ENCODE results near the gene C12orf56. TPM values are rescaled to one million over a fixed set of nuclear protein-coding genes. Genes with fewer than 3 reads are reported as not detected.
"Not testable (repeated sequence)": the region's sequence is repeated elsewhere in the genome, so short reads cannot be mapped to it uniquely, and the experiment has no call there.

C12orf56 gene
- total RNA-seq, 2 experiments from 2014 or later: not detected

DNA sequence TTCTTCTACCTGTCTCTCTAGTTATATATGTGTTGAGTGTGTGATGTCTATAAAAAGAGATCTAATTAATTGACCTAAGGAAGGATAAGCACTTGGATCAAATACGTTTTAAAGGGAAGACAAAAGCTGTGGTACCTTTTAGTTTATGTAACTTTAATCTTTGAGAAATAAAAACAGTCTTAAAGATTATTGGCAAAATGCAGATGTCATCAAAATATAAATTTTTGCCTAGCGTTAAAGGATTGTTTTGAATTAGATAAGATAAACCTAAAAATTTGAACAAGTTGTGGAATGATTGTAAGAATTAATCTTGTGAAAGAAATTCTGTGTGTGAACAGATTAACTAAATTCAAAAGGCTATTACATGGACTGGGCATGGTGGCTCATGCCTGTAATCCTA, 42.9 kb downstream of the C12orf56 start:
- DNase-seq: no peak
- H3K36me3 Mint-ChIP-seq: peaks cover 2% of the 10 kb centered on the region

DNA sequence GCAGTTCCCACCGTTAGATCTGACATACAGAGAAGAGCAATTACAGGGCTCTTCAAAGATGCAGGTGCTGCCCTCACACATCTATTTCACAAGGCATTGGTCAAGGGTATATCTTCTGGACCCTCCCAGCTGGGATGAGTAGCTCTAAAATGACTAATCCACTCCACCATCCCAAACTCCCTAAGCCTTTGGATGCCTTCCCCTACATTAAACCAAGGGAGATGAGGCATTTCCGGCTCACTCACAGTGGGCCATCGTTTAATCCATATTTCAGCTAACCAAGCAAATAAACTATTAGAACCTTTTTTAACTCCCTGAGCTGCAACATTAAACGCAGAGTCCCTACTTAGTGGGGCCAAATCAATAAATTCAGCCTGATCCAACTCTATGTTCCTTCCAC, 45.9 kb downstream of the C12orf56 start:
- H3K9me3 Mint-ChIP-seq: peaks cover 14% of the 10 kb centered on the region

More for the DNA sequence above, 42.9 kb downstream of the C12orf56 start:
- H3K4me3 Mint-ChIP-seq: no peak overlapping the region
- no peaks in the 10 kb centered on the region for H3K4me1 Mint-ChIP-seq
- H3K9me3 Mint-ChIP-seq: peaks cover 14% of the 10 kb centered on the region
- H3K27ac Mint-ChIP-seq: no peak overlapping the region
- no peaks in the 10 kb centered on the region for H3K27me3 Mint-ChIP-seq

DNA sequence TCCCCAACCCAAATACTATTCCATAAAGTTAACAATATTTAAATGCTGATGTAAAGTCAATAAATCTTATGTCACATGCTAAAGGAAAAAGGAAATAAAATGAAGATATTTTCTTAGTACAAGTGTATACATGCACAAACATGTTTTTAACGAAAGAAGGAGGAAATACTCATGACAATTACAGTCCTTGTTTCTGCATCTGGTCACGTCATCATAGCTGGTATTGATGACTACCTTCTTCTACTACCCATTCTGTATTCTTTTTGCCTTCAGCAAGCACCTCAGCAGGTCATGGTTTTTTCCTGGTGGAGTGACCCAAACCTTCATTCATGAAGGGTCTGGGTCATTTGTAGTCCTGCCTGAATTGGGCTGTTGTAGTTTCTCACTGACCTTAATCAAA, 50.0 kb downstream of the C12orf56 start:
- H3K27me3 Mint-ChIP-seq, H3K27ac Mint-ChIP-seq, H3K36me3 Mint-ChIP-seq, H3K4me3 Mint-ChIP-seq, H3K4me1 Mint-ChIP-seq, H3K9me3 Mint-ChIP-seq, DNase-seq: not testable (repeated sequence)

More for the DNA sequence above, 45.9 kb downstream of the C12orf56 start:
- H3K27ac Mint-ChIP-seq, H3K36me3 Mint-ChIP-seq, H3K4me3 Mint-ChIP-seq, DNase-seq, H3K27me3 Mint-ChIP-seq, H3K4me1 Mint-ChIP-seq: not testable (repeated sequence)

DNA sequence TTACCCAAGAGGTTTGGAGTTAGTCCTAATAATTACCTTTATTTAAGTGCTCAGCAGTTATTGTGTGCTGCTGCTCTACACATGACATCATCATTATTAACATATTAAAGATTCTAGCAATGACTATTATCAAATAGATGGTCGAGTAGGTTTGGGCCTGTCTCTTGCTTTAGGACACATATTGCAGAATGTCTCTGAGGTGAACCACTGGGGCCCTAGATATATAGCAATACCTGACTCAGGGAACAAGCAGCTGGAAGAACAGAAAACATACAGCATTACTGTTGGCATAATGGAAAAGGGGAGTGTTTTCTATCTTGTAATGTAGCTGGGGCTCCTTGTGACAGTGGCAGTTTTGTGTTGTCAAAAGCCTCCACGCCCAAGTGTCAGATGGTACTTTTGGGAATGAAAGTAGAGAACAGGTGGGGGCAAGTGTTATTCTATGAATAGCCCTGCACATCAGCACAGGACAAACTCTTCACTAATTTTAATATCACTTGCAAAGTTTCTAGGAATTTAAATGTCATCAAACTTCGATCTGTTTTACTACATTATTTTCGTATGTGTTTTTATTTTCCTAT, 54.6 kb downstream of the C12orf56 start:
- peaks cover 1% of the 10 kb centered on the region for H3K36me3 Mint-ChIP-seq
- peaks cover 7% of the 10 kb centered on the region for H3K9me3 Mint-ChIP-seq
- no peak overlapping the region for H3K4me3 Mint-ChIP-seq
- DNase-seq: no peak
- H3K27me3 Mint-ChIP-seq: no peaks in the 10 kb centered on the region
- no peak overlapping the region for H3K27ac Mint-ChIP-seq
- peaks cover 3% of the 10 kb centered on the region for H3K4me1 Mint-ChIP-seq

DNA sequence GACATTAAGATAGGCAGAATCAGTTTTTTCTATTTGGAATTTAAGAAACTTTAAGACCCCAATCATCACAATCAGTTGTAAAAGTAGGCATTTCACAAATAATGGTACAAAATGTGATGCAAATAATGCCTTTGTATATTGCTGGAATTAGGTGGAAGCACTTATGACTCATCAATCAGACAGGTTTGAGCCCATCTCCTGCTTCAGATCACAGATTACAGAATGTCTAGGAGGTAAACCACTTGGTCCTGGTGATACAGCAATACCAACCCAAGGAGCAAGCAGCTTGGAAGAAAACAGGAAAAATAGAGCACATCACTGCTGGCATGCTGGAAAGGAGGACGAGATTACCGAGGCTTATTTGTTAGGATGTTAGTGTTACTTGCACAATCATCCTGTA, 57.6 kb downstream of the C12orf56 start:
- Mint-ChIP-seq H3K4me3 (no peak overlapping the region), H3K9me3 (no peaks in the 10 kb centered on the region), H3K27ac (no peak overlapping the region), H3K36me3 (no peaks in the 10 kb centered on the region), H3K27me3 (no peaks in the 10 kb centered on the region), H3K4me1 (peaks cover 3% of the 10 kb centered on the region)
- no peak for DNase-seq

DNA sequence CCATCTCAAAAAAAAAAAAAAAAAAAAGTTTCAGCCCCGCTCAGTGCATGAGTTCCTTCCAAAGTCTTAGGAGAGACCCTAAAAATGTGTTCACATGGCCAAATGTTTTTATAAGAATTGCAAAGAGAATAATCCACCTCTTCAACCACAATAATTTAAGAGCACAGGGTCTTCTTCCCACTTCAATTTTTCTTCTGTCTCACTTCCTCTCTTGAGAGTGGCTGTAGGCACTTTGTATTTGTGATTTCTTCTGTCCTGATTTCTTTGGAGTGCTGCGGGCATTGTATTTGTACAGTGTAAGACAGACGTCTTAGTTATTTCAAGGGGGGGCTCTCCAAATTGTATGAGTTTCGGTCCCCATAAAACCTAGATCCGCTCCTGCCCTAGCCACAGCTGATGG, 58.3 kb downstream of the C12orf56 start:
- H3K27ac Mint-ChIP-seq: no peak overlapping the region
- H3K36me3 Mint-ChIP-seq: no peaks in the 10 kb centered on the region
- no peak for DNase-seq
- H3K4me1 Mint-ChIP-seq: peaks cover 3% of the 10 kb centered on the region
- no peak overlapping the region for H3K4me3 Mint-ChIP-seq
- H3K9me3 Mint-ChIP-seq: no peaks in the 10 kb centered on the region
- no peaks in the 10 kb centered on the region for H3K27me3 Mint-ChIP-seq

DNA sequence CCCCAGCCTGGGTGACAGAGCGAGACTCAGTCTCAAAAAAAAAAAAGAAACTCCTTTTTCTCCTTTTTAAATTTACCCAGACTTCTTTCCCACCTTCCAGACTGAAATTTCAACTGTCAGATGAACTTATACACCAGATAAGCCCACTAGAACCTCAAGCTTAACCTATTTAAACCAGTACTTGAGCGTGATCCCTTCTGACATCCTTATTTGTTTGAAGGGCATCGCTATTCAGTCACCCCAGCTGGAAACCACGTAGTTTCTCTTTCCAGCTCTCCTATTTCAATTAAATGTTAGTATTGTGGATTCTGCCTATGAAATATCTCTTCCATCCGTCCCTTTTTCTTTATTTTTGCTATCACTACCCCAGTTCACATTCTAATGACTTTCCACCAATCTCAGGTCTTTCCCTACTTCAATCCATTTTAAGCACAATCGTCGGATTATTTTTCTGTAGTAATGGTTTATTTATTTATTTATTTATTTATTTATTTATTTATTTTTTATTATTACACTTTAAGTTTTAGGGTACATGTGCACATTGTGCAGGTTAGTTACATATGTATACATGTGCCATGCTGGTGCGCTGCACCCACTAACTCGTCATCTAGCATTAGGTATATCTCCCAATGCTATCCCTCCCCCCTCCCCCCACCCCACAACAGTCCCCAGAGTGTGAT, 61.4 kb downstream of the C12orf56 start:
- H3K4me1 Mint-ChIP-seq, H3K36me3 Mint-ChIP-seq, H3K4me3 Mint-ChIP-seq, H3K27me3 Mint-ChIP-seq, H3K9me3 Mint-ChIP-seq, DNase-seq, H3K27ac Mint-ChIP-seq: not testable (repeated sequence)

DNA sequence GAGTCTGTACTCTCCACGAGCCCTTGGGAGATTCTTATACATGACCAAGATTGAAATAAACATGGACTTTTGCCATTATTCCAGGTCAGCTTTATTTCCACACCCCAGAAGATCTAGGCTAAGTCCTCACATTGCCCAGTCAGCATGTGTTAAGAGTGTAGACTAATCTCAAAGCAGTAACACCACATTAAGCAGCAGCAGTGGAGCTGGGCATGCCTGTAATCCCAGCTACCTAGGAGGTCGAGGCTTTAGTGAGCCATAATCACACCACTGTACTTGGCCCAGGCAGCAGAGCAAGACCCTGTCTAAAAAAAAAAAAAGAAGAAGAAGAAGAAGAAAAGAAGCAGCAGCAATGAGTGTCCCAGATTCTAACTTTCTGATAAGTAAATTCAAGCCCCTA, 65.5 kb downstream of the C12orf56 start:
- DNase-seq: no peak
- Mint-ChIP-seq H3K36me3 (peaks cover 1% of the 10 kb centered on the region), H3K9me3 (no peaks in the 10 kb centered on the region), H3K27me3 (no peaks in the 10 kb centered on the region), H3K4me3 (no peak overlapping the region), H3K27ac (no peak overlapping the region), H3K4me1 (no peaks in the 10 kb centered on the region)

DNA sequence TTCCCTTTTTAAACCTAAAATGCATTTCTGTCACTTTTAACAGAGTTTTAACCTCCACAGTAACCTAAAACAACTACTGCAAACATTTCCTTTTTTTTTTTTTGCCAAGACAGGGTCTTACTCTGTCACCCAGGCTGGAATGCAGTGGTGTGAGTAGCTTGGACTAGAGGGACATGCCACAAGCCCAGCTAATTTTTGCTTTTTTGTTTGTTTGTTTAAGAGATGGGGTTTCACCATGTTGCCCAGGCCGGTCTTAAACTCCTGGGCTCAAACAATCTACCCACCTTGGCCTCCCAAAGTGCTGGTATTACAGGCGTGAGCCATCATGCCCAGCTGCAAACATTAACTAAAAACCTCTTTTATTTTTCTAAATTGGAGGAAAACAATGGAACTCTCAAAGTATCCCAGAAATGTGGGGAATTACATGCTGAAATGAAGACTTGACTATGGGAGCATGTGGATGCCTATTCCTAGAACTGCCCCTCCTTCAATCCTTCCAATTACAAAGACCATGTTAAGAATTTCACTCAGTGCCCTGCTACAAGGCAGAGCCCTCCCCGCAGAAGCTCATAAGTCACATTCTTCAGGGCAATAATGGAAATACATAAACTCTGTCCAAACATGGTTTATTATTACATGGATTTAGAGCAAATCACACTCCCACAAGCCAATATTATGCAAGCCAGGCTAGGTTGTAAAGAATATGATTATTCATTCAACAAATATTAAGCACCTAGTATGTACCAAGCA, 66.9 kb downstream of the C12orf56 start:
- no peak overlapping the region for H3K27ac Mint-ChIP-seq
- no peak for DNase-seq
- no peak overlapping the region for H3K4me3 Mint-ChIP-seq
- no peaks in the 10 kb centered on the region for H3K4me1 Mint-ChIP-seq
- no peaks in the 10 kb centered on the region for H3K9me3 Mint-ChIP-seq
- no peaks in the 10 kb centered on the region for H3K27me3 Mint-ChIP-seq
- H3K36me3 Mint-ChIP-seq: peaks cover 1% of the 10 kb centered on the region

DNA sequence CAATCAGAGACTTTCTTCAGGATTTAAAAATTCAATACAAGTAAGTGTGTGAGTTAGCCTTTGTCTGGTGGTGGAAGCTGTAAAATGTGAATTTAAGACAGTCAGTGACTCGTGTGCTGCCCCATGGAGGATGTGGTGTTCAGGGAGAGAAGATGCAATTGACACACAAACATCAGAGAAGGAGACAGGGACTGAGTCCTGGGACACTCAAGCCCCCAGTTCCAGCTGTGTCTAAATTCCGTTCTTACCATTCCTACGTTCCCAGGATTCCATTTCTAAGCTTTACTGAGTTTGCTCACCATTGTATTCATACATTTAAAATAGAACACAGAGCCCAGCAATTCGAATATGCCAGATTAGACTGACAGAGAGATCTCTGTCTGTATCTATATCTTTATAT, 67.6 kb downstream of the C12orf56 start:
- Mint-ChIP-seq H3K4me1 (no peaks in the 10 kb centered on the region), H3K27me3 (no peaks in the 10 kb centered on the region), H3K9me3 (no peaks in the 10 kb centered on the region), H3K36me3 (peaks cover 1% of the 10 kb centered on the region), H3K4me3 (no peak overlapping the region), H3K27ac (no peak overlapping the region)
- DNase-seq: no peak

DNA sequence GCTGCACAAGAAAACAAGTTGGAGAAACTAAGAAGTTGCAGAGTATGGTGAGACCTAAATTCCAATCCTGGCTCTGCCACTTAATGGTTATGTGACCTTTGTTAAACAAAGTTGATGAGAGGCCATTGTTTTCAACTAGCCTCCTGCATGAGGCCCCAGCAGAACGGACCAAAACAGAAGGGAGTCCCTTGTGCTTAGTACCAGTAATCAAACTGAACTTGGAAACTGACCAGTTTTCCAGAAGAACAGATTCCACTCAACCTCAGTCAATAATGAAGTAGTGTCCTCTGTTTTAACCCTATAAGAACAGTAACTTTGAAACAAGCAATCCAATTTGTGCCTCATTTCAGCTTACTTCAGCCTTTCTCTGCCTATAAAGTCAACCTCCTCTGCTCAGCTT, 69.9 kb downstream of the C12orf56 start:
- Mint-ChIP-seq H3K4me1 (no peaks in the 10 kb centered on the region), H3K27ac (no peak overlapping the region), H3K9me3 (no peaks in the 10 kb centered on the region), H3K4me3 (no peak overlapping the region), H3K27me3 (no peaks in the 10 kb centered on the region), H3K36me3 (peaks cover 1% of the 10 kb centered on the region)
- no peak for DNase-seq

DNA sequence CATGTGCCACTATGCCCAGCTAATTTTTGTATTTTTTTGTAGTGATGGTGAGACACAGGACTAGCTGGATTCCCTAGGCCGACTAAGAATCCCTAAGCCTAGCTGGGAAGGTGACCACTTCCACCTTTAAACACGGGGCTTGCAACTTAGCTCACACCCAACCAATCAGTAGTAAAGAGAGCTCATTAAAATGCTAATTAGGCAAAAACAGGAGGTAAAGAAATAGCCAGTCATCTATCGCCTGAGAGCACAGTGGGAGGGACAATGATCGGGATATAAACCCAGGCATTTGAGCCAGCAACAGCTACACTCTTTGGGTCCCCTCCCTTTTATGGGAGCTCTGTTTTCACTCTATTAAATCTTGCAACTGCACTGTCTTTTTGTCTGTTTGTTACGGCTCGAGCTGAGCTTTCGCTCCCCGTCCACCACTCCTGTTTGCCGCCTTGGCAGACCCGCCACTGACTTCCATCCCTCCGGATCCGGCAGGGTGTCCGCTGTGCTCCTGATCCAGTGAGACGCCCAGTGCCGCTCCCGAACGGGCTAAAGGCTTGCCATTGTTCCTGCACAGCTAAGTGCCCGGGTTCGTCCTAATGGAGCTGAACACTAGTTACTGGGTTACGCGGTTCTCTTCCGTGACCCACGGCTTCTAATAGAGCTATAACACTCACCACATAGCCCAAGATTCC, 70.9 kb downstream of the C12orf56 start:
- H3K9me3 Mint-ChIP-seq, DNase-seq, H3K27ac Mint-ChIP-seq, H3K36me3 Mint-ChIP-seq, H3K4me1 Mint-ChIP-seq, H3K27me3 Mint-ChIP-seq, H3K4me3 Mint-ChIP-seq: not testable (repeated sequence)

DNA sequence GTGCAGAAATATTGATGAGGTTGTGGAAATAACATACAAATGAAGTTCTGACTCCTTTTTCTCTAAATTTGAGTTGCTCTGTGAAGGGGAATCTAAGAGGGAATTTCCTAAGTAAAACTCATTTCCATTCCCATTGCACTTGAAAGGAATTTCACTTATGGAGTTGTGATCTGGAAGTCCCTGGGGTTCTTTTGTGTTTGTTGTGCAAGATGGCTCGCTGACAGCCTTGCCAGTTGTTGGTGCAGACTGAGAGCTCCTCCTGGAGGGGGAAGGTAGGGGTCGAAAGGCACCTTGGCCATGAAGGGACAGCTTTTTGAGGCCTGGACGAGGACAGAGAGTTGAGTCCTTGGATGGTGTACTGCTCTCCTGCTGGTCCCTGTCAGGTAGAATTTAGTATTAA, 72.0 kb downstream of the C12orf56 start:
- Mint-ChIP-seq H3K36me3 (peaks cover 1% of the 10 kb centered on the region), H3K9me3 (no peaks in the 10 kb centered on the region)

DNA sequence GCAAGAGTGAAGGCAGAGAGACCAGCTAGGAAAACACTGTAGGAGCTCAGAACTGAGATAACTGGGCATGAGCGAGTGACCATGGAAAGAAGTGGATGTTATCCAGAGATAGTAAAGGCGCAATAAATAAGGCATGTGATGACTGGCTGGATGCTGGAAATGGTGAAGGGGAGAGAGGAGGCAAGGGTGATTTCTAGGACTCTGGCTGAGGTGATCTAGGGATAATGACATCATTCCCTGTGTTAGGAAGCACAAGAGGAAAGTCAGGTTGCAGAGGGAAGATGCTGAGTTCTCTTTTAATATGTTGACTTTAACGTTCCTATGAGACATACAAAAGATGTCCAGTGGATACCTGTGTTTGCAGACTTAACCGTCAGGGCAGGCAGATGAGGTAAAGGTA, 78.7 kb downstream of the C12orf56 start:
- no peak for DNase-seq
- Mint-ChIP-seq H3K4me3 (no peak overlapping the region), H3K36me3 (no peaks in the 10 kb centered on the region), H3K4me1 (no peaks in the 10 kb centered on the region), H3K27ac (no peak overlapping the region), H3K9me3 (no peaks in the 10 kb centered on the region), H3K27me3 (no peaks in the 10 kb centered on the region)

More for the DNA sequence above, 72.0 kb downstream of the C12orf56 start:
- Mint-ChIP-seq H3K27me3 (no peaks in the 10 kb centered on the region), H3K4me1 (no peaks in the 10 kb centered on the region), H3K27ac (no peak overlapping the region), H3K4me3 (no peak overlapping the region)
- DNase-seq: no peak

DNA sequence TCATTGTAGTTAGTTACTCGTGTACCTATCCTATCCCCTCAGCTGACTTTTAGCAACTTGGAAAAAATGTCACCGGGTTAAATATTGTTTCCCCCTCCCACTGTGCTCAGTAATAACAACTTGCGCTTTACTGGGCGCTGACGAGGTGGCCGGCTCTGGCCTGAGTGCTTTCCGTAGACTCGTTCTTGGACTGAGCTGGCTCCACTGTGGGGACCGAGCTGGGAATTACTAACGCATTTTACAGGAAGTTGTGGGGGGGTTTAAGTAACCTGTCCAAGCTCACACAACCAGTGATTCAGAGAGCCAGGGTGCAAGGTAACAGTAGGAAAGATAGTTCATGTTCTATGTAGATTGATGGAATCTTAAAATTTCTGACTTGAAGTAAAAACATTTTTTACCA, 86.0 kb downstream of the C12orf56 start:
- H3K4me3 Mint-ChIP-seq: no peak overlapping the region
- no peaks in the 10 kb centered on the region for H3K36me3 Mint-ChIP-seq
- peaks cover 6% of the 10 kb centered on the region for H3K27me3 Mint-ChIP-seq
- H3K27ac Mint-ChIP-seq: no peak overlapping the region
- H3K9me3 Mint-ChIP-seq: no peaks in the 10 kb centered on the region
- DNase-seq: no peak
- H3K4me1 Mint-ChIP-seq: no peaks in the 10 kb centered on the region
